Measurements from ENCODE around the gene CNTNAP2.
"Not testable (repeated sequence)": the region's sequence is repeated elsewhere in the genome, so short reads cannot be mapped to it uniquely, and the experiment has no call there.

CNTNAP2 gene

DNA sequence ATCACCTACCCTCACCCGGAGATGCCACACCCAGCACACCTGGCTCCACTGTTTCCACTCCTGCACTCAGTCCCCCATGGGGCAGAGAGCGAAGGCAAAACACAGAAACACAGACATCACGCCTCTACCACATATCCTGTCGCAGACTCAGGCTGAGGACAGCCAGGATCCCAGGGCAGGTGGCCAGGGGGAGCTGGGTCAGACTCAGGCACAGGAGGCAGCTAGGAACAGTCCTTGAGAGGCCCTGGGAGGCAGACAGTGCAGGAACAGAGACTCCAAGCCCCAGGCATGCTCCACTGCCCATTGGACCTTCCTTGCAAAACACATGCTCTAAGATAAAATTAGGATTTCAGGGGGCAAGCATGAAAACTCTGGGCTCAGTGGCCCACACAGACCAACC lies 2319.5 kb downstream of the CNTNAP2 start:
- H3K27ac ChIP-seq (ENCODE audit: low read depth, low read length) = no peak overlapping the region
- H3K27me3 ChIP-seq (ENCODE audit: control insufficient read depth, insufficient read depth, low read length) = no peaks in the 10 kb centered on the region
- no peaks in the 10 kb centered on the region for H3K36me3 ChIP-seq (ENCODE audit: control insufficient read depth, insufficient read depth, low read length)
- no peaks in the 10 kb centered on the region for H3K4me1 ChIP-seq (ENCODE audit: control insufficient read depth, insufficient read depth, low read length)
- H3K4me3 ChIP-seq (ENCODE audit: low read length) = no peak overlapping the region
- H3K9ac ChIP-seq (ENCODE audit: low read length) = no peak overlapping the region

DNA sequence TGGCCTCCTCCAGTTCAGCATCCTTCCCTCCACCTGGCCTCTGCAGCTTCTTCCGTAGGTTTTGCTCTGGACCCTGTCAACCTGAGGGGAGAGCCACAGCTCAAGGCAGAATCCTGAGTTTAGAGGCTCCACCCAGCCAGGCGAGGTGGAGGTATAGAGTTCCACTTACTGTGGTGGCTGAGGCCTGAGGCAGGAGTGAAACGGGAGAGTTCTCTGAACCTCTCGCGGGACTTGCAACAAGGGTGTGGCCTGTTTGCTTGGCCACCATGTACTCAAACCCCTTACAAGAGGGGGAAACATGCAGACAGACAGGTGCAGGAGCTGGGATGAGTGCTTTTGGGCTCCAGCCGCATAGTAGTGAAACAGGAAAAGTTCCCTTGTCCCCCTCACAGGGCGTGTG lies 2320.0 kb downstream of the CNTNAP2 start:
- Histone ChIP-seq H3K27me3 (ENCODE audit: control insufficient read depth, insufficient read depth, low read length) (no peaks in the 10 kb centered on the region), H3K9ac (ENCODE audit: low read length) (no peak overlapping the region), H3K36me3 (ENCODE audit: control insufficient read depth, insufficient read depth, low read length) (no peaks in the 10 kb centered on the region), H3K4me3 (ENCODE audit: low read length) (no peak overlapping the region), H3K27ac (ENCODE audit: low read depth, low read length) (no peak overlapping the region), H3K4me1 (ENCODE audit: control insufficient read depth, insufficient read depth, low read length) (no peaks in the 10 kb centered on the region)

DNA sequence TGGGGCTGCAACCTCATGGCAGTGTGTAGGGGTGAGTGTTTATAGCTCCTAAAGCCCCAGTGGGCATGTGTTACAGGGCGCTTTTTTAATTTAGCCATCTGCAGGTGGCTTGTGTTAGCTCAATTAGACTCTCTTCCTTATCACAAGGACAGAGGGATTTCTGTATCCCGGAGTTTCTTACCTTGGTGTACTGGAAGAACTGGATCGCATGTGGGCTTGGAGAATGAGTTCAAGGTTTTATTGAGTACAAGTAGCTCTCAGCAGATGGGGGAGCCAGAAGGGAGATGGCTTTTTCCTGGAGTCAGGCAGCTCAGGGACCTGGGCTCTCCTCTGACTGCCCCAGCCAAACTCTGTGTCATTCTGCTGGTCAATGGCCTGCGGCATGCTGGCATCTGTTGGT lies 2320.4 kb downstream of the CNTNAP2 start:
- Histone ChIP-seq H3K27ac (ENCODE audit: low read depth, low read length) (no peak overlapping the region), H3K36me3 (ENCODE audit: control insufficient read depth, insufficient read depth, low read length) (no peaks in the 10 kb centered on the region), H3K27me3 (ENCODE audit: control insufficient read depth, insufficient read depth, low read length) (no peaks in the 10 kb centered on the region), H3K4me3 (ENCODE audit: low read length) (no peak overlapping the region), H3K9ac (ENCODE audit: low read length) (no peak overlapping the region), H3K4me1 (ENCODE audit: control insufficient read depth, insufficient read depth, low read length) (no peaks in the 10 kb centered on the region)

DNA sequence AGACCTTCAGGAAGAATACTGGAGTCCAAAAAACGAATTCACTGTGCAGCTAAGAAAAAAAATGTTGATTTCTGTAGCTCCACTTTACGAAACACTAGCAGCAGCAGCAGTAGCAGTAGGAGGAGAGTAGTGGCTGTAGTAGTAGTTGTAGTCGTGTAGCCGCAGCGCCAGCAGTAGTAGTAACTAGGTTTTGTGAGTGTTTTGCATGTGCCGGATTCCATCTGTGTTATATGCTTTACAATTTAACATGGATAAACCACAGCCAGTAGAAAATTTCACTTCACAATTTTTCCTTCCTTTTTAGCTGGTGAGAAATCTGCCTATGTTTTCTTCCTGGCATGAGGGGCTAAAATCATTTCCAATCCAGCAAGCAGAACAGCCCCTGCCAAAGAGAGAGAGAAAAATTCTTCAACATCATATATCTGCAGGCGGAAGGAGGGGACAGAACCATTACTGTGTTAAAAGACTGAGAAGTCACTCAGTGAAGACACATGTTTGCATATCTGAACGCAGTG lies 2325.6 kb downstream of the CNTNAP2 start:
- H3K36me3 ChIP-seq (ENCODE audit: control insufficient read depth, insufficient read depth, low read length) = no peaks in the 10 kb centered on the region
- no peaks in the 10 kb centered on the region for H3K27me3 ChIP-seq (ENCODE audit: control insufficient read depth, insufficient read depth, low read length)
- H3K4me3 ChIP-seq (ENCODE audit: low read length) = no peak overlapping the region
- H3K4me1 ChIP-seq (ENCODE audit: control insufficient read depth, insufficient read depth, low read length) = no peaks in the 10 kb centered on the region
- H3K27ac ChIP-seq (ENCODE audit: low read depth, low read length) = no peak overlapping the region
- no peak overlapping the region for H3K9ac ChIP-seq (ENCODE audit: low read length)

DNA sequence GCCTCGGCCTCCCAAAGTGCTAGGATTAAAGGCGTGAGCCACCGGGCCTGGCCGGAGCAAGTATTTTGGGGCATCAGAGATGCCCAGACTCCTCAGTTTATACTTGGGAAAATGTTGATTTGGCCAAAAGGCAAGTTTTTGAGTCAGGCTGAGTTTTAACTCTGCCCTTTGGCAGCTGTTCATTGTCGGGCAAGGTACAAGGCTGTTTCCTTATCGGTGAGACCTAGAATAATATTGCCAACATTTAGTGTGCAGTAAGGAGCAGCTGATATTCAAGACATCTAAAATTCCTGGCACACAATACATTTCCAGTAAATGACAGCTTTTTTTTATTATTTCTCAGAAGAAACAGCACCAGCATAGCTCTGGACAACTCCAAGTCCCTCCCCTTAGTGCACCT lies 2326.3 kb downstream of the CNTNAP2 start:
- H3K27ac ChIP-seq (ENCODE audit: low read depth, low read length) = no peak overlapping the region
- no peaks in the 10 kb centered on the region for H3K36me3 ChIP-seq (ENCODE audit: control insufficient read depth, insufficient read depth, low read length)
- H3K27me3 ChIP-seq (ENCODE audit: control insufficient read depth, insufficient read depth, low read length) = no peaks in the 10 kb centered on the region
- H3K4me1 ChIP-seq (ENCODE audit: control insufficient read depth, insufficient read depth, low read length) = no peaks in the 10 kb centered on the region
- H3K9ac ChIP-seq (ENCODE audit: low read length) = no peak overlapping the region
- H3K4me3 ChIP-seq (ENCODE audit: low read length) = no peak overlapping the region

DNA sequence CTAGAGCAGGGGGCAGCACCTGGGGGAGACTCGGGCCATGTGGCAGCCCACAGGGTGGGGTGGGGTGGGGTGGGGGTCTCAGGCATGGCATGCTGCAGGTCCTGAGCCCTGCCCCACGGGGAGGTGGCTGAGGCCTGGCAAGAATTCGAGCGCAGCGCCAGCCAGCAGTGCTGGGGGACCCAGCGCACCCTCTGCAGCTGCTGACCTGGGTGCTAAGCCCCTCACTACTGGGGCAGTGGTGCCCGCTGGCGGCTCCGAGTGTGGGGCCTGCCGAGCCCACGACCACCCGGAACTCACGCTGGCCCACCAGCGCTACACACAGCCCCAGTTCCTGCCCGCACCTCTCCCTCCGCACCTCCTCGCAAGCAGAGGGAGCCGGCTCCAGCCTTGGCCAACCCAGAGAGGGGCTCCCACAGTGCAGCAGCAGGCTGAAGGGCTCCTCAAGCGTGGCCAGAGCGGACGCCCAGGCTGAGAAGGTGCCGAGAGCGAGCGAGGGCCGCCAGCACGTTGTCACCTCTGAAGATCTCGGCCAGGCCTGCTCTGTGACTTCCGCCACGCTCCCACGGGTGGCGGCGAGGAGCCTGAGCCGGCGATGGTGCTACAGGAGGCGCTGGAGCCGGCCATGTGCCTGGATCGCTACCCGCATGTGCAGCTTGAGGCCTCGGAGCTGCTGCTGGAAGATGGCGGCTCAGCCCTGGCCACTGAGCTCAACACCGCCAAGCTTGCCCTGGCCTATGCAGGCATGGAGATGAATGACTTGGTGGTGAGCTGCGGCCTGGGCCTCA lies 2328.9 kb downstream of the CNTNAP2 start:
- H3K27ac ChIP-seq (ENCODE audit: low read depth, low read length) = no peak overlapping the region
- no peak overlapping the region for H3K9ac ChIP-seq (ENCODE audit: low read length)
- no peaks in the 10 kb centered on the region for H3K4me1 ChIP-seq (ENCODE audit: control insufficient read depth, insufficient read depth, low read length)
- no peaks in the 10 kb centered on the region for H3K36me3 ChIP-seq (ENCODE audit: control insufficient read depth, insufficient read depth, low read length)
- no peak overlapping the region for H3K4me3 ChIP-seq (ENCODE audit: low read length)
- H3K27me3 ChIP-seq (ENCODE audit: control insufficient read depth, insufficient read depth, low read length) = no peaks in the 10 kb centered on the region

DNA sequence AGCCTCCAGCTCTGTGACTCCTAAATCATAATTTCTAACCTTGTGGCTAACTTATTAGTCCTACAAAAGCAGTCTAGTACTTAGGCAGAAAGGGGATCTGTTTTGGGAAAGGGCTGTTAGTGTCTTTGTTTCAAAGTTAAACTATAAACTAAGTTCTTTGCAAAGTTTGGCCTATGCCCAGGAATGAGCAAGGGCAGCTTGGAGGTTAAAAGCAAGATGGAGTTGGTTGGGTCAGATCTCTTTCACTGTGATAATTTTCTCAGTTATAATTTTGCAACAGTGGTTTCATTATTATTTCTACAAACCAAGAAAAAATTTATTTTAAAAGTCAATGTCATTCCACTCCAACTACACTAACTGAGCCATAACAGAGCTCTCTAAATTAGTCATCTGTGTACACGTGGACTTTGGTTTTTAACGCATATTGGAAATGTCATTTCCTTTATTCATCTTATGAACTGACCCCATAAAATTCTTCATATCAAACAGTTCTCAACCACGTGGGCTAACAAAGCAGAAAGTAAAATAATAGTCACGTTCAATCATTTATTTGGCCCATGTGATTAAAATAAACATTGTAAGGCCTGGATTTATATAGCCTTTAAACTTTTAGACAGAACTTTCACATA lies 2330.7 kb downstream of the CNTNAP2 start:
- H3K4me3 ChIP-seq (ENCODE audit: low read length) = no peak overlapping the region
- no peaks in the 10 kb centered on the region for H3K4me1 ChIP-seq (ENCODE audit: control insufficient read depth, insufficient read depth, low read length)
- H3K27ac ChIP-seq (ENCODE audit: low read depth, low read length) = no peak overlapping the region
- H3K27me3 ChIP-seq (ENCODE audit: control insufficient read depth, insufficient read depth, low read length) = no peaks in the 10 kb centered on the region
- no peaks in the 10 kb centered on the region for H3K36me3 ChIP-seq (ENCODE audit: control insufficient read depth, insufficient read depth, low read length)
- H3K9ac ChIP-seq (ENCODE audit: low read length) = no peak overlapping the region

DNA sequence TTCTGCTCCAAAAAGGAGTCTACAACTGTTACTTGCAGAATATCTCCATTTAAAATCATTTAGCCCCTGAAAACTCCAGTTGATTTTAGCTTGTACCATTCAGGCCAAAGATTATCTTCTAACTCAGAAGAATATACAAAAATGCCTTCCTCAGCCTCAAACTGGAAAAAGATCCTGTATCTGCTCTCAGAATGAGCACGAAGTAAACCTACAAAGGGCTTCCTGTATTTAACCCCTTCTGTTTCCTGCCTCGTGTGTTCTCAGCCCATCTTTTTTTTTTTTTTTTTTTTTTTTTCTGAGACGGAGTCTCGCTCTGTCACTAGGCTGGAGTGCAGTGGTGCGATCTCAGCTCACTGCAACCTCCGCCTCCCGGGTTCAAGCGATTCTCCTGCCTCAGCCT lies 2334.9 kb downstream of the CNTNAP2 start:
- H3K27ac ChIP-seq (ENCODE audit: low read depth, low read length); H3K4me3 ChIP-seq (ENCODE audit: low read length); H3K27me3 ChIP-seq (ENCODE audit: control insufficient read depth, insufficient read depth, low read length); H3K9ac ChIP-seq (ENCODE audit: low read length); H3K4me1 ChIP-seq (ENCODE audit: control insufficient read depth, insufficient read depth, low read length); H3K36me3 ChIP-seq (ENCODE audit: control insufficient read depth, insufficient read depth, low read length): not testable (repeated sequence)

DNA sequence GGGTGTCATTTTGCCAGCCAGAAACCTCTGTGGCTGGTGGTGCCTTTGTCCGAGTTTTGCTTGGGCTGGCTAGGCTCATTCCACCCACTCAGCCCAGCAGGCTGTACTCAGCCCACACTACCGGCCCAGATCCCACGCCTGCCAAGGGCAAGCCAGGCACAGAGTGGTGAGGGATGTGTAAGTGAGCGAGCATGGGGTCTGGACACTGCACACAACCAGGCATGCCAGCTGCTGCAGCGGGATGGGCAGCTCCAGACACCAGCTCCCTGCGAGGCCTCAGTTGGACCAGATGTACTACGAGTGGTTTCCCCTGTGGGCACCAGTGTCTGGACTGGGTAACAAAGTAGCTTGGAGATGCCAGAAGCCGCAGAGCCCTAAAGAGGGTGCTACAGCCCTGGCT lies 2339.8 kb downstream of the CNTNAP2 start:
- Histone ChIP-seq H3K4me1 (ENCODE audit: control insufficient read depth, insufficient read depth, low read length) (no peaks in the 10 kb centered on the region), H3K27ac (ENCODE audit: low read depth, low read length) (no peak overlapping the region), H3K4me3 (ENCODE audit: low read length) (no peak overlapping the region), H3K36me3 (ENCODE audit: control insufficient read depth, insufficient read depth, low read length) (no peaks in the 10 kb centered on the region), H3K9ac (ENCODE audit: low read length) (no peak overlapping the region), H3K27me3 (ENCODE audit: control insufficient read depth, insufficient read depth, low read length) (no peaks in the 10 kb centered on the region)

DNA sequence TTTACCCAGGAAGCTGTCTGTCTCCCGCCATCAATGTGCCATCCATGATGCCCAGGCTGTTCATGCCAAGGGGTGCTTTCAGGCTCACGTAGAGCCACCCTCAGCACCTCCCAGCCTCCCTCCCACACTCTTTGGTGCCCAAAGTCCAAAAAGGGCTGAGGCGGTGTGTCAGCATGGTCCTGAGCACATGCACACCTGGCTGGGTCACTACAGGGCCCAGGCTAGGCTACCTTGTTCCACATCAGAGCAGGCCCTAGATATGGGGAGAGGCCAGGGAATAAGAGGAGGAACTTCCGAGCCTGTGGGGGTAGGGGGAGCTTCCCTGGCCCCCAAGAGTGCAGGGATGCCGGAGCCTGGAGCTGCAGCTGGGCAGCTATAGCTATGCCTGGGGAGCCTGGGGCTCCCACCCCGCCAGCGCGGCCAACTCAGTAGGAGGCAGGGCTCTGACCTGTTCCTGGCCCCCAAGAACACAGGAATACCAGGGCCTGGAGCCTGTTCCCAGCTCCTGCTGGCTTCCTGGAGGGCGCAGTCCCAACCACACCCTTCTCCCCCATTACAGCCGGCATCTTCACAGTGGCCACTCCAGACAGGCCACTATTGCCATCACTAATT lies 2340.8 kb downstream of the CNTNAP2 start:
- no peak overlapping the region for H3K9ac ChIP-seq (ENCODE audit: low read length)
- no peaks in the 10 kb centered on the region for H3K4me1 ChIP-seq (ENCODE audit: control insufficient read depth, insufficient read depth, low read length)
- no peaks in the 10 kb centered on the region for H3K36me3 ChIP-seq (ENCODE audit: control insufficient read depth, insufficient read depth, low read length)
- no peak overlapping the region for H3K27ac ChIP-seq (ENCODE audit: low read depth, low read length)
- H3K4me3 ChIP-seq (ENCODE audit: low read length) = no peak overlapping the region
- H3K27me3 ChIP-seq (ENCODE audit: control insufficient read depth, insufficient read depth, low read length) = no peaks in the 10 kb centered on the region

DNA sequence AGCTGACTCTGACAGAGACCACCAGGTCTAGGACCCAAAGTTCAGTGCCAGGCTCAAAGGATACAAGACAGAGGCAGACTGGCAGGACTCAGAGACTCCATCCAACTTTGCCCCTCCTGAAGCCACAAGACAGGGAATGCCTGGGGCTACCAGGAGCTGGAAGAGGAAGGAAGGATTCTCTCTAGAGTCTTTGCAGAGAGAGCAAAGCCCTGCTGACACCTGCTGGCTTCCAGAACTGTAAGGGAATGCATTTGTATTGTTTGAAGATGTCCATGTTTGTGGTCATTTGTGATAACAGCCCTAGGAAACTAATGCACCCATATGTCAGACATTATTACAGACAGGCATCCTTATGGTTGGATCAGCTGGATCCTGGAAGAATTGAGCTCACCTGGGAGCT lies 2341.7 kb downstream of the CNTNAP2 start:
- no peak overlapping the region for H3K27ac ChIP-seq (ENCODE audit: low read depth, low read length)
- H3K4me3 ChIP-seq (ENCODE audit: low read length) = no peak overlapping the region
- no peaks in the 10 kb centered on the region for H3K27me3 ChIP-seq (ENCODE audit: control insufficient read depth, insufficient read depth, low read length)
- no peaks in the 10 kb centered on the region for H3K4me1 ChIP-seq (ENCODE audit: control insufficient read depth, insufficient read depth, low read length)
- H3K9ac ChIP-seq (ENCODE audit: low read length) = no peak overlapping the region
- no peaks in the 10 kb centered on the region for H3K36me3 ChIP-seq (ENCODE audit: control insufficient read depth, insufficient read depth, low read length)

DNA sequence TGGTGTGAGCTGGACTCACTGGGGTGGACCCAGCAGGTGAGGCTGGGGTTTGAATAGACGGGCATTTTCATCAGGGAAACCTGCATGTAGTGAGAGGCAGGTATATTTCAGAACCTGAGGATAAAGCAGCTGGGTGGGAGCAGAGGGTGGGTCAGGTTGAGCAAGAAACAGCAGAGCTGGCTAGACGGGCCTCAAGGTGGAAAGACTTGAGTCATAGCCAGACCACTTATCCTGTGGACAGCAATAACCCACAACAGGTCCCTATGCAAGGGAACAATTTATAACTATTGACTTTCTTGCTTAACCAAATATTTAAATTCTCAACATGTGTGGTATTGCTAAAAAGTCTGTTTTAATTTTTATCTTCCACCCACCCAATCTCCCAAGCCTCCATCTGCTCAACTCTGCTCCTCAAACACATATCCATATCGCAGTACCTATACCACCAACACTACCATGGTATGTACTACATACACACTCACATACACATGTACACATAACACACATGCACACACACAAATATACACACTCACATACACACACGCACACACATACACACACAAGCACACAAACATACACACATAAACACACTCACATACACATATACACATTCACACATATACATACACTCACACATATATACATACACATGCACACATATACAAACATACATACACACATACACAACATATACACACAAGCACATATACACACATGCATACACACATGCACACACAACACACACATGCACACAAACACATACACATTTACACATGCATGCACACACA lies 2345.0 kb downstream of the CNTNAP2 start:
- no peak overlapping the region for H3K4me3 ChIP-seq (ENCODE audit: low read length)
- H3K9ac ChIP-seq (ENCODE audit: low read length) = no peak overlapping the region
- H3K4me1 ChIP-seq (ENCODE audit: control insufficient read depth, insufficient read depth, low read length) = no peaks in the 10 kb centered on the region
- H3K27ac ChIP-seq (ENCODE audit: low read depth, low read length) = no peak overlapping the region
- H3K27me3 ChIP-seq (ENCODE audit: control insufficient read depth, insufficient read depth, low read length) = no peaks in the 10 kb centered on the region
- H3K36me3 ChIP-seq (ENCODE audit: control insufficient read depth, insufficient read depth, low read length) = no peaks in the 10 kb centered on the region
